Liver (tissue), 9 donors: ENCODE measurements around the gene AP2S1. TPM values are rescaled to one million over a fixed set of nuclear protein-coding genes. Genes with fewer than 3 reads are reported as not detected.

ENCODE experiments used
- DNase-seq: peaks from one replicate; pipeline ENCODE4 v3.0.0-alpha.2; 2017; ENCODE audit warnings: low spot score
- H3K27ac ChIP-seq, 2 donors: one replicate each; pipeline ENCODE4 v1.7.0; 2013; ENCODE audit warnings: inconsistent platforms in 2 of 2, low read length in 2 of 2, control low read depth in 1 of 2, low read depth in 1 of 2, mild to moderate bottlenecking in 1 of 2
- H3K27me3 ChIP-seq, 4 donors: one replicate each; pipeline versions ENCODE4 v1.6.1 to v1.7.0; 2013; ENCODE audit warnings: low read length in 3 of 4, inconsistent platforms in 1 of 4, mild to moderate bottlenecking in 1 of 4, moderate library complexity in 1 of 4; ENCODE audit not compliant: control insufficient read depth in 4 of 4, insufficient read depth in 4 of 4
- H3K36me3 ChIP-seq, 4 donors: one replicate each; pipeline versions ENCODE4 v1.6.1 to v1.7.0; 2013; ENCODE audit warnings: low read length in 3 of 4, mild to moderate bottlenecking in 3 of 4, low read depth in 1 of 4, moderate library complexity in 1 of 4; ENCODE audit not compliant: control insufficient read depth in 4 of 4, insufficient read depth in 3 of 4
- H3K4me1 ChIP-seq, 4 donors: one replicate each; pipeline versions ENCODE4 v1.6.1 to v1.7.0; 2013; ENCODE audit warnings: low read length in 3 of 4, mild to moderate bottlenecking in 3 of 4, moderate library complexity in 1 of 4; ENCODE audit not compliant: control insufficient read depth in 4 of 4, insufficient read depth in 4 of 4
- H3K4me3 ChIP-seq, 3 donors: one replicate each; pipeline versions ENCODE4 v1.6.1 to v1.7.0; 2013; ENCODE audit warnings: low read length in 3 of 3, control low read depth in 1 of 3, low read depth in 1 of 3, mild to moderate bottlenecking in 1 of 3
- H3K9ac ChIP-seq, 2 donors: one replicate each; pipeline ENCODE4 v1.7.0; 2013; ENCODE audit warnings: low read length in 2 of 2, mild to moderate bottlenecking in 2 of 2, moderate library complexity in 2 of 2, control low read depth in 1 of 2, low read depth in 1 of 2
- H3K9me3 ChIP-seq, 4 donors: one replicate each; pipeline versions ENCODE4 v1.6.1 to v1.7.0; 2013; ENCODE audit warnings: low read length in 3 of 4; ENCODE audit not compliant: control insufficient read depth in 4 of 4
- ATF3 ChIP-seq: IDR thresholded peaks from 2 replicates; pipeline ENCODE4 v1.6.1; 2016; ENCODE audit warnings: antibody characterized with exemption
- CTCF ChIP-seq: fragments of 150-350 bp; IDR thresholded peaks from 2 replicates; pipeline ENCODE4 v1.5.1; 2017; ENCODE audit warnings: improper control_type of control experiment, low read depth, low read length; ENCODE audit not compliant: missing input control
- EGR1 ChIP-seq, 2 donors: IDR thresholded peaks; 2 replicates each; pipeline ENCODE4 v1.6.1; 2016 to 2018; ENCODE audit warnings: antibody characterized with exemption in 2 of 2, low read depth in 2 of 2
- FOXA1 ChIP-seq: IDR thresholded peaks from 2 replicates; pipeline ENCODE4 v1.6.1; 2016; ENCODE audit warnings: antibody characterized with exemption
- FOXA2 ChIP-seq: IDR thresholded peaks from 2 replicates; pipeline ENCODE4 v1.6.1; 2016; ENCODE audit warnings: antibody characterized with exemption
- GABPA ChIP-seq, 2 donors: IDR thresholded peaks in 1 of 2; conservative IDR thresholded peaks in 1 of 2; 2 replicates each; pipeline ENCODE4 v1.6.1; 2016; ENCODE audit warnings: antibody characterized with exemption in 2 of 2, mild to moderate bottlenecking in 1 of 2, moderate library complexity in 1 of 2
- HNF4A ChIP-seq, 2 donors: conservative IDR thresholded peaks; 2 replicates each; pipeline ENCODE4 v1.6.1; 2016; ENCODE audit warnings: antibody characterized with exemption in 2 of 2, mild to moderate bottlenecking in 2 of 2
- JUND ChIP-seq, 2 donors: IDR thresholded peaks; 2 replicates each; pipeline ENCODE4 v1.6.1; 2016; ENCODE audit warnings: antibody characterized with exemption in 2 of 2
- MAX ChIP-seq: IDR thresholded peaks from 2 replicates; pipeline ENCODE4 v1.6.1; 2016; ENCODE audit warnings: antibody characterized with exemption
- NR2F2 ChIP-seq: IDR thresholded peaks from 2 replicates; pipeline ENCODE4 v1.6.1; 2016; ENCODE audit warnings: antibody characterized with exemption
- REST ChIP-seq: IDR thresholded peaks from 2 replicates; pipeline ENCODE4 v1.6.1; 2016; ENCODE audit warnings: antibody characterized with exemption, mild to moderate bottlenecking
- RXRA ChIP-seq, 2 donors: IDR thresholded peaks; 2 replicates each; pipeline ENCODE4 v1.6.1; 2017 to 2018; ENCODE audit warnings: antibody characterized with exemption in 2 of 2, mild to moderate bottlenecking in 1 of 2
- TAF1 ChIP-seq: conservative IDR thresholded peaks from 2 replicates; pipeline ENCODE4 v1.6.1; 2016; ENCODE audit warnings: antibody characterized with exemption, mild to moderate bottlenecking
- ZBTB33 ChIP-seq: IDR thresholded peaks from 2 replicates; pipeline ENCODE4 v1.6.1; 2016; ENCODE audit warnings: antibody characterized with exemption
- WGBS: extraction: QIAGEN DNeasy Blood & Tissue Kit; methylation state at CpG from one replicate; pipeline ENCODE4 v1.1.7; 2013; 5-methylcytosine and 5-hydroxymethylcytosine counted together
- polyA plus RNA-seq, 2 donors: library from polyadenylated mRNA; stranded (reverse) in 1 of 2; unstranded in 1 of 2; fragments of 200-250 nt in 1 of 2; fragments of >200 nt in 1 of 2; fragmentation: Nextera tagmentation in 1 of 2; extraction: Ambion mirVana in 1 of 2; gene quantifications; one replicate each; pipeline versions ENCODE4 v1.2.1 to v1.2.3, GENCODE V29; 2013 to 2015
- total RNA-seq, 2 donors: library from RNA; depleted of rRNA; stranded (reverse); fragments of >200 nt; gene quantifications; one replicate each; pipeline ENCODE4 v1.2.3, GENCODE V29; 2014
- donor health status: healthy.
- donor health status: healthy.
- donor health status: healthy.
- donor health status: healthy.
- donor health status: healthy.

AP2S1 gene
- total and polyA plus RNA-seq, 4 donors: 28.3 to 168 (median 79.0) TPM

- Histone ChIP-seq H3K36me3 (peaks cover 0 to 1% (median 0%) of the 10 kb centered on the region in 4 donors), H3K27me3 (no peaks in the 10 kb centered on the region), H3K27ac (no peak overlapping the region), H3K4me3 (no peak overlapping the region), H3K9me3 (no peaks in the 10 kb centered on the region), H3K4me1 (peaks cover 0 to 47% (median 28%) of the 10 kb centered on the region in 4 donors), H3K9ac (no peak overlapping the region)
- WGBS: 95% methylated on average over 5 of the region's 5 CpGs
- TF ChIP-seq RXRA (IDR thresholded peaks at IDR 0.05): no peak
- no peak for TF ChIP-seq REST
- TF ChIP-seq ATF3: no peak
- no peak for TF ChIP-seq JUND (IDR thresholded peaks at IDR 0.05)
- TF ChIP-seq GABPA (IDR thresholded peaks at IDR 0.05 in 1 of 2, conservative IDR thresholded peaks at IDR 0.05 in 1 of 2): no peak
- TF ChIP-seq TAF1: no peak
- TF ChIP-seq HNF4A (conservative IDR thresholded peaks at IDR 0.05): no peak
- no peak for TF ChIP-seq FOXA2
- TF ChIP-seq CTCF: no peak
- TF ChIP-seq FOXA1: no peak
- TF ChIP-seq MAX: no peak
- TF ChIP-seq EGR1 (IDR thresholded peaks at IDR 0.05; ENCODE audit: low read depth in 2 of 2): no peak
- TF ChIP-seq NR2F2: no peak
- no peak for TF ChIP-seq ZBTB33
- no peak for DNase-seq
Observed at GRCh38 chr19:46887240-46887782, 36.7 kb upstream of the AP2S1 start.
